Right cardiac atrium (tissue), 5 donors: ENCODE data around the gene MRPS22. TPM values are rescaled to one million over a fixed set of nuclear protein-coding genes. Genes with fewer than 3 reads are reported as not detected.
"Not testable (repeated sequence)": the region's sequence is repeated elsewhere in the genome, so short reads cannot be mapped to it uniquely, and the experiment has no call there.

Experiments used
- ATAC-seq, 2 donors: fragments of 200-7000 bp; cut with Tn5 transposase; one replicate each; pipeline versions ENCODE4 v1.8.0 to v1.9.1; 2020; ENCODE audit warnings: moderate library complexity in 2 of 2, mild to moderate bottlenecking in 1 of 2
- DNase-seq, 3 donors: peaks; one replicate each; pipeline ENCODE4 v3.0.0-alpha.2; 2020
- H3K27ac ChIP-seq: one replicate; pipeline ENCODE4 v1.5.1; 2013; ENCODE audit warnings: mild to moderate bottlenecking, low read length, control low read depth, moderate library complexity
- H3K27me3 ChIP-seq: one replicate; pipeline ENCODE4 v1.6.1; 2013; ENCODE audit not compliant: control insufficient read depth, insufficient read depth
- H3K4me1 ChIP-seq: one replicate; pipeline ENCODE4 v1.6.1; 2013; ENCODE audit warnings: low read length; ENCODE audit not compliant: control insufficient read depth, insufficient read depth
- H3K4me3 ChIP-seq: one replicate; pipeline ENCODE4 v1.5.1; 2013; ENCODE audit warnings: low read length, control low read depth
- H3K9me3 ChIP-seq: one replicate; pipeline ENCODE4 v1.6.1; 2013; ENCODE audit warnings: low read length; ENCODE audit not compliant: control insufficient read depth
- WGBS: extraction: QIAGEN DNeasy Blood & Tissue Kit; methylation state at CpG from one replicate; pipeline ENCODE4 v1.1.7; 2013; 5-methylcytosine and 5-hydroxymethylcytosine counted together
- intact Hi-C, 4 donors: fragments of 100-400 bp; cut with DNase I; formaldehyde crosslinking; loops; one replicate each; pipeline versions ENCODE4 v1.11.0 to v1.14.0; 2022 to 2023
- polyA plus RNA-seq: library from polyadenylated mRNA; stranded (reverse); fragments of 200-250 nt; gene quantifications from one replicate; pipeline ENCODE4 v1.2.3, GENCODE V29; 2013
- total RNA-seq, 4 donors: library from RNA; stranded (reverse); fragmentation: NEBNext Ultra II Directional; extraction: Animal tissue kit (Norgen Biotek cat#: 25700); gene quantifications; one replicate each; pipeline ENCODE4 v1.2.1, GENCODE V29; 2021
- donor health status: healthy with polysubstance abuse.
- donor health status: DM: no; HTN: yes; CAD: no.
- donor health status: DM: no; HTN: no; CAD: no.
- donor health status: DM: no; HTN: yes; CAD: no; lungs with severe emphysema.
- donor health status: DM: yes; HTN: yes; CAD: no.

Gene MRPS22
- total and polyA plus RNA-seq, 5 donors: 51.8 to 91.5 (median 58.3) TPM

GRCh38 chr3:139396707-139397106, 52.9 kb downstream of the MRPS22 start:
- Histone ChIP-seq H3K4me1 (peaks cover 3% of the 10 kb centered on the region), H3K27ac (no peak overlapping the region), H3K27me3 (no peaks in the 10 kb centered on the region), H3K4me3 (no peak overlapping the region), H3K9me3 (no peaks in the 10 kb centered on the region)
- 91% methylated on average over 3 of the region's 3 CpGs for WGBS
- intact Hi-C loops: no loop called here
- DNase-seq (no peak), ATAC-seq (no peak)

- ATAC-seq, H3K4me1 ChIP-seq, H3K9me3 ChIP-seq, intact Hi-C loops, H3K27ac ChIP-seq, DNase-seq, H3K4me3 ChIP-seq, H3K27me3 ChIP-seq: not testable (repeated sequence)
- 86% methylated on average over 2 of the region's 2 CpGs for WGBS
Observed at GRCh38 chr3:139401155-139401554, 57.3 kb downstream of the MRPS22 start.

Other genes with a start within 250 kb of the MRPS22 start
- 10 to 100 TPM; 75.6 to 98.0 (median 95.3) TPM for gene COPB2, start 45.6 kb downstream of the MRPS22 start, total RNA-seq
- gene COPB2, start 45.6 kb downstream of the MRPS22 start, polyA plus RNA-seq: 41.0 TPM
- gene RBP2, start 132.5 kb downstream of the MRPS22 start, total RNA-seq: not detected
- gene RBP2, start 132.5 kb downstream of the MRPS22 start, polyA plus RNA-seq: not detected
- 10 to 100 TPM; 39.3 to 60.9 (median 54.9) TPM for gene RBP1, start 195.7 kb downstream of the MRPS22 start, total RNA-seq
- 65.6 TPM for gene RBP1, start 195.7 kb downstream of the MRPS22 start, polyA plus RNA-seq